GM18508 (cell line): ENCODE measurements around the gene SLC35E3.
"Not testable (repeated sequence)": the region's sequence is repeated elsewhere in the genome, so short reads cannot be mapped to it uniquely, and the experiment has no call there.

Experiments
- ATAC-seq: cut with Tn5 transposase; IDR thresholded peaks from one replicate; pipeline ENCODE4 v1.9.1; 2021; ENCODE audit warnings: moderate number of reproducible peaks; ENCODE audit not compliant: insufficient read depth, unreplicated experiment

The SLC35E3 gene

GRCh38 chr12:68793436-68793835 is 47.5 kb downstream of the SLC35E3 start:
- no peak for ATAC-seq

GRCh38 chr12:68793975-68794652 is 48.1 kb downstream of the SLC35E3 start:
- ATAC-seq: no peak

GRCh38 chr12:68794653-68795251 is 48.8 kb downstream of the SLC35E3 start:
- ATAC-seq: no peak

GRCh38 chr12:68796399-68796798 is 50.4 kb downstream of the SLC35E3 start:
- no peak for ATAC-seq

GRCh38 chr12:68798882-68799234 is 52.9 kb downstream of the SLC35E3 start:
- ATAC-seq: no peak

GRCh38 chr12:68800294-68800693 is 54.3 kb downstream of the SLC35E3 start:
- ATAC-seq: no peak

GRCh38 chr12:68801124-68801523 is 55.1 kb downstream of the SLC35E3 start:
- ATAC-seq: not testable (repeated sequence)

- not testable (repeated sequence) for ATAC-seq
These were observed 56.4 kb downstream of the SLC35E3 start for GRCh38 chr12:68802372-68802745.

GRCh38 chr12:68802911-68803651 is 57.1 kb downstream of the SLC35E3 start:
- ATAC-seq: not testable (repeated sequence)

- ATAC-seq: no peak
These were observed 58.1 kb downstream of the SLC35E3 start for GRCh38 chr12:68803948-68804656.

GRCh38 chr12:68804657-68805591 is 58.9 kb downstream of the SLC35E3 start:
- no peak for ATAC-seq

GRCh38 chr12:68805592-68806120 is 59.7 kb downstream of the SLC35E3 start:
- no peak for ATAC-seq

- ATAC-seq: no peak
These were observed 60.7 kb downstream of the SLC35E3 start for GRCh38 chr12:68806488-68807237.

GRCh38 chr12:68807274-68807575 is 61.2 kb downstream of the SLC35E3 start:
- not testable (repeated sequence) for ATAC-seq

- peak; percentile 58 for ATAC-seq
These were observed 61.8 kb downstream of the SLC35E3 start, which contains the start of gene MDM2 for GRCh38 chr12:68807576-68808387. Gene MDM2 (plus strand): TSS chr12:68808177. CDS start chr12:68808478, 301 bp downstream.

- ATAC-seq: peak; percentile 51
These were observed 62.6 kb downstream of the SLC35E3 start for GRCh38 chr12:68808388-68809189.
